Right cardiac atrium (tissue), 5 donors: ENCODE measurements around the gene ST7L. TPM values are rescaled to one million over a fixed set of nuclear protein-coding genes. Genes with fewer than 3 reads are reported as not detected.
"Not testable (repeated sequence)": the region's sequence is repeated elsewhere in the genome, so short reads cannot be mapped to it uniquely, and the experiment has no call there.

Source experiments
- ATAC-seq, 2 donors: fragments of 200-7000 bp; cut with Tn5 transposase; one replicate each; pipeline versions ENCODE4 v1.8.0 to v1.9.1; 2020; ENCODE audit warnings: moderate library complexity in 2 of 2, mild to moderate bottlenecking in 1 of 2
- DNase-seq, 3 donors: peaks; one replicate each; pipeline ENCODE4 v3.0.0-alpha.2; 2020
- H3K27ac ChIP-seq: one replicate; pipeline ENCODE4 v1.5.1; 2013; ENCODE audit warnings: mild to moderate bottlenecking, low read length, control low read depth, moderate library complexity
- H3K27me3 ChIP-seq: one replicate; pipeline ENCODE4 v1.6.1; 2013; ENCODE audit not compliant: control insufficient read depth, insufficient read depth
- H3K4me1 ChIP-seq: one replicate; pipeline ENCODE4 v1.6.1; 2013; ENCODE audit warnings: low read length; ENCODE audit not compliant: control insufficient read depth, insufficient read depth
- H3K4me3 ChIP-seq: one replicate; pipeline ENCODE4 v1.5.1; 2013; ENCODE audit warnings: low read length, control low read depth
- H3K9me3 ChIP-seq: one replicate; pipeline ENCODE4 v1.6.1; 2013; ENCODE audit warnings: low read length; ENCODE audit not compliant: control insufficient read depth
- WGBS: extraction: QIAGEN DNeasy Blood & Tissue Kit; methylation state at CpG from one replicate; pipeline ENCODE4 v1.1.7; 2013; 5-methylcytosine and 5-hydroxymethylcytosine counted together
- intact Hi-C, 4 donors: fragments of 100-400 bp; cut with DNase I; formaldehyde crosslinking; loops; one replicate each; pipeline versions ENCODE4 v1.11.0 to v1.14.0; 2022 to 2023
- polyA plus RNA-seq: library from polyadenylated mRNA; stranded (reverse); fragments of 200-250 nt; gene quantifications from one replicate; pipeline ENCODE4 v1.2.3, GENCODE V29; 2013
- total RNA-seq, 4 donors: library from RNA; stranded (reverse); fragmentation: NEBNext Ultra II Directional; extraction: Animal tissue kit (Norgen Biotek cat#: 25700); gene quantifications; one replicate each; pipeline ENCODE4 v1.2.1, GENCODE V29; 2021
- donor health status: healthy with polysubstance abuse.
- donor health status: DM: no; HTN: yes; CAD: no.
- donor health status: DM: no; HTN: no; CAD: no.
- donor health status: DM: no; HTN: yes; CAD: no; lungs with severe emphysema.
- donor health status: DM: yes; HTN: yes; CAD: no.

Gene ST7L
- total and polyA plus RNA-seq, 5 donors, result 7.2 to 18.9 (median 15.9) TPM

GRCh38 chr1:112636597-112637253 lies 17.8 kb upstream of the ST7L start:
- Histone ChIP-seq H3K4me3 (no peak overlapping the region), H3K27me3 (no peaks in the 10 kb centered on the region), H3K27ac (no peak overlapping the region), H3K4me1 (peaks cover 5% of the 10 kb centered on the region), H3K9me3 (no peaks in the 10 kb centered on the region)
- intact Hi-C loops, result no loop called here
- no peak for ATAC-seq
- DNase-seq, result no peak

GRCh38 chr1:112636056-112636455 lies 17.1 kb upstream of the ST7L start:
- intact Hi-C loops, result no loop called here
- Histone ChIP-seq H3K27ac (no peak overlapping the region), H3K9me3 (no peaks in the 10 kb centered on the region), H3K4me3 (no peak overlapping the region), H3K4me1 (peaks cover 5% of the 10 kb centered on the region), H3K27me3 (no peaks in the 10 kb centered on the region)
- 79% methylated on average over 2 of the region's 2 CpGs for WGBS
- DNase-seq (no peak), ATAC-seq (no peak)

- no peak for ATAC-seq
- Histone ChIP-seq H3K27me3 (no peaks in the 10 kb centered on the region), H3K4me1 (peaks cover 5% of the 10 kb centered on the region), H3K27ac (no peak overlapping the region), H3K4me3 (no peak overlapping the region), H3K9me3 (no peaks in the 10 kb centered on the region)
- DNase-seq, result no peak
- intact Hi-C loops, result no loop called here
Observed at GRCh38 chr1:112634367-112634766, 15.4 kb upstream of the ST7L start.

GRCh38 chr1:112633628-112634027 lies 14.7 kb upstream of the ST7L start:
- no peaks in the 10 kb centered on the region for H3K9me3 ChIP-seq
- ATAC-seq, result no peak
- no peak overlapping the region for H3K27ac ChIP-seq
- H3K4me1 ChIP-seq, result peaks cover 5% of the 10 kb centered on the region
- H3K27me3 ChIP-seq, result no peaks in the 10 kb centered on the region
- WGBS, result 86% methylated on average over 2 of the region's 2 CpGs
- H3K4me3 ChIP-seq, result no peak overlapping the region
- DNase-seq, result no peak
- intact Hi-C loops, result no loop called here

GRCh38 chr1:112629256-112629655 lies 10.3 kb upstream of the ST7L start:
- intact Hi-C loops, result loop anchor here in 3 of 4 donors (10.0 kb wide), 2 partner anchors 46 to 76 kb away; partner anchors contain the start of genes MOV10 (in 2 of the 3) and RHOC (in 1 of the 3)
- H3K4me3 ChIP-seq, result no peak overlapping the region
- no peaks in the 10 kb centered on the region for H3K27me3 ChIP-seq
- DNase-seq (no peak), ATAC-seq (no peak)
- no peaks in the 10 kb centered on the region for H3K9me3 ChIP-seq
- peaks cover 5% of the 10 kb centered on the region for H3K4me1 ChIP-seq
- H3K27ac ChIP-seq, result no peak overlapping the region

- H3K4me1 ChIP-seq, result peaks cover 5% of the 10 kb centered on the region
- DNase-seq, result no peak
- H3K4me3 ChIP-seq, result no peak overlapping the region
- no peak overlapping the region for H3K27ac ChIP-seq
- 84% methylated on average over 2 of the region's 2 CpGs for WGBS
- H3K9me3 ChIP-seq, result no peaks in the 10 kb centered on the region
- H3K27me3 ChIP-seq, result no peaks in the 10 kb centered on the region
- intact Hi-C loops, result loop anchor here in 3 of 4 donors (10.0 kb wide), 2 partner anchors 46 to 76 kb away; partner anchors contain the start of genes MOV10 (in 2 of the 3) and RHOC (in 1 of the 3)
- ATAC-seq, result no peak
Observed at GRCh38 chr1:112628516-112628915, 9.6 kb upstream of the ST7L start.

- no peak for DNase-seq
- Histone ChIP-seq H3K27ac (no peak overlapping the region), H3K27me3 (no peaks in the 10 kb centered on the region), H3K9me3 (no peaks in the 10 kb centered on the region), H3K4me3 (no peak overlapping the region), H3K4me1 (peaks cover 3% of the 10 kb centered on the region)
- ATAC-seq, result no peak
- intact Hi-C loops, result loop anchor here in 3 of 4 donors (10.0 kb wide), 2 partner anchors 48 to 78 kb away; partner anchors contain the start of genes MOV10 (in 2 of the 3) and RHOC (in 1 of the 3)
Observed at GRCh38 chr1:112626887-112627286, 7.9 kb upstream of the ST7L start.

GRCh38 chr1:112626193-112626592 lies 7.3 kb upstream of the ST7L start:
- Histone ChIP-seq H3K9me3 (no peaks in the 10 kb centered on the region), H3K27me3 (no peaks in the 10 kb centered on the region), H3K27ac (no peak overlapping the region), H3K4me3 (no peak overlapping the region), H3K4me1 (peaks cover 3% of the 10 kb centered on the region)
- intact Hi-C loops, result loop anchor here in 3 of 4 donors (10.0 kb wide), 2 partner anchors 49 to 79 kb away; partner anchors contain the start of genes MOV10 (in 2 of the 3) and RHOC (in 1 of the 3)
- ATAC-seq (no peak), DNase-seq (no peak)
- WGBS, result 95% methylated on average over 5 of the region's 5 CpGs

GRCh38 chr1:112625696-112626095 lies 6.8 kb upstream of the ST7L start:
- DNase-seq (peak in 1 of 3 donors; percentile 63), ATAC-seq (peak; percentile 52 to 62)
- intact Hi-C loops, result loop anchor here in 3 of 4 donors (10.0 kb wide), 2 partner anchors 49 to 79 kb away; partner anchors contain the start of genes MOV10 (in 2 of the 3) and RHOC (in 1 of the 3)
- no peak overlapping the region for H3K4me3 ChIP-seq
- 89% methylated on average over 2 of the region's 2 CpGs for WGBS
- H3K27me3 ChIP-seq, result no peaks in the 10 kb centered on the region
- H3K9me3 ChIP-seq, result no peaks in the 10 kb centered on the region
- H3K4me1 ChIP-seq, result peaks cover 3% of the 10 kb centered on the region
- H3K27ac ChIP-seq, result no peak overlapping the region

GRCh38 chr1:112624493-112624892 lies 5.6 kb upstream of the ST7L start:
- DNase-seq, H3K9me3 ChIP-seq, H3K4me1 ChIP-seq, H3K4me3 ChIP-seq, H3K27ac ChIP-seq, ATAC-seq, H3K27me3 ChIP-seq: not testable (repeated sequence)
- 80% methylated on average over 5 of the region's 5 CpGs for WGBS
- intact Hi-C loops, result loop anchor here in 3 of 4 donors (10.0 kb wide), 2 partner anchors 50 to 80 kb away; partner anchors contain the start of genes MOV10 (in 2 of the 3) and RHOC (in 1 of the 3)

GRCh38 chr1:112620377-112620695 lies 1.4 kb upstream of the ST7L start:
- Histone ChIP-seq H3K27me3 (no peaks in the 10 kb centered on the region), H3K4me3 (peak overlapping the region; percentile 86), H3K27ac (peak overlapping the region; percentile 100), H3K9me3 (no peaks in the 10 kb centered on the region), H3K4me1 (peaks cover 3% of the 10 kb centered on the region)
- no peak for ATAC-seq
- intact Hi-C loops, result loop anchor here in 3 of 4 donors (10.0 kb wide), 2 partner anchors 54 to 84 kb away; partner anchors contain the start of genes MOV10 (in 2 of the 3) and RHOC (in 1 of the 3)
- DNase-seq, result no peak
- under 1% methylated on average over 6 of the region's 6 CpGs for WGBS
